ENCODE measurements around the gene UNC45A. TPM values are rescaled to one million over a fixed set of nuclear protein-coding genes. Genes with fewer than 3 reads are reported as not detected.

Gene UNC45A
- total and polyA plus RNA-seq, 10 donors = 32.2 to 59.5 (median 42.3) TPM

DNA sequence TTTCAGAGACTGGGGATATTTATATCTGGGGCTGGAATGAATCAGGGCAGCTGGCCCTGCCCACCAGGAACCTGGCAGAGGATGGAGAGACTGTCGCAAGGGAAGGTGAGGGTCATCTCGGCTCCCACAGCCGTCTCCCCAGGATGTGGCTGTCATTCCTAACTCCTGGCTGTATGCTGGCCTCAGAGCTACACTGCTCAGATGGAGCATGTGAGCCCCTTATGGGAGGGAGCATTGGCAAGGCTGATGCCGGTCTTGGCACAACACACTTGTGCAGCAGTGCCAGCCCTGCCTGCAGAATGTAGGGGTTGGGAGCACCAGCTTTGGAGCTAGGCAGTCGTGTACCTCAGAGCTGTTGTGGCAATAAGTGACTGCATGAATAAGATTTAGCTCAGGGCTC lies 24.8 kb downstream of the UNC45A start:
- Histone ChIP-seq H3K4me3 (no peak overlapping the region), H3K9me3 (no peaks in the 10 kb centered on the region), H3K4me1 (peaks cover 14 to 29% (median 24%) of the 10 kb centered on the region in 6 donors), H3K36me3 (peaks cover 0 to 73% (median 37%) of the 10 kb centered on the region in 6 donors), H3K27ac (no peak overlapping the region), H3K27me3 (replicated peaks in 1 of 7) (no peaks in the 10 kb centered on the region)
- no peak for DNase-seq
- no peak for TF ChIP-seq POLR2AphosphoS5 (IDR thresholded peaks at IDR 0.05)
- TF ChIP-seq, protein P1, sequence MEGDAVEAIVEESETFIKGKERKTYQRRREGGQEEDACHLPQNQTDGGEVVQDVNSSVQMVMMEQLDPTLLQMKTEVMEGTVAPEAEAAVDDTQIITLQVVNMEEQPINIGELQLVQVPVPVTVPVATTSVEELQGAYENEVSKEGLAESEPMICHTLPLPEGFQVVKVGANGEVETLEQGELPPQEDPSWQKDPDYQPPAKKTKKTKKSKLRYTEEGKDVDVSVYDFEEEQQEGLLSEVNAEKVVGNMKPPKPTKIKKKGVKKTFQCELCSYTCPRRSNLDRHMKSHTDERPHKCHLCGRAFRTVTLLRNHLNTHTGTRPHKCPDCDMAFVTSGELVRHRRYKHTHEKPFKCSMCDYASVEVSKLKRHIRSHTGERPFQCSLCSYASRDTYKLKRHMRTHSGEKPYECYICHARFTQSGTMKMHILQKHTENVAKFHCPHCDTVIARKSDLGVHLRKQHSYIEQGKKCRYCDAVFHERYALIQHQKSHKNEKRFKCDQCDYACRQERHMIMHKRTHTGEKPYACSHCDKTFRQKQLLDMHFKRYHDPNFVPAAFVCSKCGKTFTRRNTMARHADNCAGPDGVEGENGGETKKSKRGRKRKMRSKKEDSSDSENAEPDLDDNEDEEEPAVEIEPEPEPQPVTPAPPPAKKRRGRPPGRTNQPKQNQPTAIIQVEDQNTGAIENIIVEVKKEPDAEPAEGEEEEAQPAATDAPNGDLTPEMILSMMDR (IDR thresholded peaks at IDR 0.05 in 8 of 11, conservative IDR thresholded peaks at IDR 0.05 in 3 of 11) = no peak
- 79 to 91% (median 89%) methylated on average over 4 to 5 of the region's 5 CpGs for WGBS, 5 donors
- intact Hi-C loops (cut with DNase I; ENCODE audit: low total_unique reads) = loop anchor here (10.0 kb wide), 1 partner anchor 305 kb away; no protein-coding TSS in a partner anchor

DNA sequence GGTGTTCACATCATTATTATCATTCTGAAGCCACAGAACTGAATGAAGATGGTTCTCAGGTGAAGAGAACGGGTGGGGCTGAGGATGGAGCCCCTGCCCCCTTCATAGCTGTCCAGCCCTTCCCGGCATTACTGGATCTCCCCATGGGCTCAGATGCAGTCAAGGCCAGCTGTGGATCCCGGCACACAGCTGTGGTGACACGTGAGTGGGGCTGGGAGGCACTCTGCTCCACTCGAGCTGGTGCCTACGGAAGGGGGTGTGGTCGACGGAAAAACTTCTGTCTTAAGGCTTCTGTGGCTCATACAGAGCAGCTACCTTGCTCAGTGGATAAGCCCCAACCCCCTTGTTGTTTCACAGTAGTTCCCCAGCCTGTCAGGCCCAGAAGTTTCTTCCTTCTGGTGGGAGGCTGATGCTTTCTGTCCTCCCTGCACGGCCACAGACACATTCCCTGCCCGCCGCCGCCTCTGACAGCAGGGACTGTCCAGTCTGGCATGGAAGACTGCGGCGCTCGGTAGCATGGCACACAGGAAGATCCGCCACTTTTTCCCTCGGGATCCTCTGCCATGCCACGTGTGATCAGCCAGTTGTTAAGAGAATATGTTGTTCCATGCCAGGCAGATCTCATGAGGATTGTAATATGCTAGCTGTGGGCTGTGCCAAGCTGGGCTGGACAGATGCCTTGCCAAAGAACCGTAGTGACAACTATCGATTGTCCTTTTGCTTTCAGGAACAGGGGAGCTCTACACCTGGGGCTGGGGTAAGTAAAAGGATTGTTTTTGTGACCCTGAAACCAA lies 25.4 kb downstream of the UNC45A start:
- WGBS, 5 donors = 91 to 95% (median 93%) methylated on average over 20 of the region's 20 CpGs
- TF ChIP-seq POLR2A (IDR thresholded peaks at IDR 0.05) = no peak
- TF ChIP-seq POLR2AphosphoS5 (IDR thresholded peaks at IDR 0.05) = no peak
- TF ChIP-seq, protein P1 (IDR thresholded peaks at IDR 0.05 in 8 of 11, conservative IDR thresholded peaks at IDR 0.05 in 3 of 11) = no peak
- peaks cover 0 to 79% (median 38%) of the 10 kb centered on the region in 6 donors for H3K36me3 ChIP-seq
- peaks cover 10 to 24% (median 20%) of the 10 kb centered on the region in 6 donors for H3K4me1 ChIP-seq
- H3K9me3 ChIP-seq = no peaks in the 10 kb centered on the region
- H3K27me3 ChIP-seq (replicated peaks in 1 of 7) = no peaks in the 10 kb centered on the region
- no peak overlapping the region for H3K4me3 ChIP-seq
- no peak for DNase-seq
- intact Hi-C loops (cut with DNase I; ENCODE audit: low total_unique reads) = loop anchor here (10.0 kb wide), 1 partner anchor 304 kb away; no protein-coding TSS in a partner anchor
- H3K27ac ChIP-seq = no peak overlapping the region

DNA sequence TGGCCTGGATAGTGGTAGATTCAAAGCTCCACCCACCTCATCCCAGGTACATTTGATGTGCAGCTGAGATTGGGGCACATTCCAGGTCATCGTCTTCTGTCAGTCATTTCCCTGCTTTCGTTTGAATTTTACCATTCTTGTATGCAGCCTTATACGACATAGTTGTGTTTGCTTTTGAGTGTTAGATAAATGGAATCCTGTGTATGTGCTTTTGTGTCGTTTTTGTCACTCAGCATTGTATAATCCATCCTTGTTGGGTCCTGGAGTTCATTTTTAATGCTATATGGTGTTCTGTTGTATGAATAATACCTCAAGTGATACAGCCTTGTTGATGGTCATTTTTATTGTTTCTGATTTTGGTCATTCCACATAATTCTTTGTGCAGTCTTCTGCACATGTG lies 26.9 kb downstream of the UNC45A start:
- 89 to 96% (median 95%) methylated on average over 4 of the region's 4 CpGs for WGBS, 5 donors
- no peak overlapping the region for H3K4me3 ChIP-seq
- TF ChIP-seq POLR2AphosphoS5 (IDR thresholded peaks at IDR 0.05) (no peak), POLR2A (IDR thresholded peaks at IDR 0.05) (no peak)
- TF ChIP-seq, protein P1 (IDR thresholded peaks at IDR 0.05 in 8 of 11, conservative IDR thresholded peaks at IDR 0.05 in 3 of 11) = no peak

DNA sequence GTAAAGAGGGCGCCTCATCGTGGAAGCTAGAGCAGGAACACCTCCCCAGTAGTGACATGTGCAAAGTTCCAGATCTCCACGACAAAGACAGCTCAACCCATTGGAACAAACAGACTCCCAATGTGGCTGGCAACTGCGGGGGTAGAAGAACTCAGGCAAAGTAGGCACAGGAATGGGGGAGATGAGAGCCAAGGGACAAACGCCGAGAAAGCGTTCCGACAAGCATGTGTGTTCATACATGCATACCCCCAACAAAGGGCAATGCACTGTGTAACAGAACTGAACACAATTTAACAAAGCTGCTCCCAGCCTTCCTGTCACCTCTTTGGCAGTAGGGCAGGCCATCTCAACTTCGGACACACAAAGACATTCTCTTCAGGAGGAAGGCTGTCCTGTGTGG lies 31.2 kb downstream of the UNC45A start:
- WGBS, 5 donors = 90 to 95% (median 94%) methylated on average over 9 of the region's 9 CpGs
- no peak for TF ChIP-seq POLR2AphosphoS5 (IDR thresholded peaks at IDR 0.05)
- TF ChIP-seq, protein P1 (IDR thresholded peaks at IDR 0.05 in 8 of 11, conservative IDR thresholded peaks at IDR 0.05 in 3 of 11) = no peak
- TF ChIP-seq POLR2A (IDR thresholded peaks at IDR 0.05) = no peak
- no peak overlapping the region for H3K4me3 ChIP-seq
- H3K4me1 ChIP-seq = no peaks in the 10 kb centered on the region
- intact Hi-C loops (cut with DNase I; ENCODE audit: low total_unique reads) = loop anchor here (10.0 kb wide), 1 partner anchor 299 kb away; no protein-coding TSS in a partner anchor
- H3K27me3 ChIP-seq (replicated peaks in 1 of 7) = no peaks in the 10 kb centered on the region
- H3K27ac ChIP-seq = no peak overlapping the region
- no peaks in the 10 kb centered on the region for H3K9me3 ChIP-seq
- H3K36me3 ChIP-seq = peaks cover 0 to 100% (median 25%) of the 10 kb centered on the region in 6 donors
- DNase-seq = no peak

More for the DNA sequence above, 26.9 kb downstream of the UNC45A start:
- peaks cover 0 to 95% (median 43%) of the 10 kb centered on the region in 6 donors for H3K36me3 ChIP-seq
- no peaks in the 10 kb centered on the region for H3K9me3 ChIP-seq
- no peak overlapping the region for H3K27ac ChIP-seq
- peaks cover 0 to 8% (median 4%) of the 10 kb centered on the region in 6 donors for H3K4me1 ChIP-seq
- no peaks in the 10 kb centered on the region for H3K27me3 ChIP-seq (replicated peaks in 1 of 7)
- DNase-seq = no peak
- intact Hi-C loops (cut with DNase I; ENCODE audit: low total_unique reads) = loop anchor here (10.0 kb wide), 1 partner anchor 303 kb away; no protein-coding TSS in a partner anchor
